OCI-LY3 (cell line): Measurements from ENCODE around the gene ALDH3A1.

Experiments
- H2AFZ ChIP-seq: fragments of 200-600, 300-600 bp; shearing (Covaris generic); 2 replicates; pipeline ENCODE4 v1.6.0; 2014; ENCODE audit warnings: antibody characterized with exemption, low read depth, low read length
- H3K27ac ChIP-seq: fragments of 200-600, 300-600 bp; sonication (generic); 2 replicates; pipeline ENCODE4 v1.5.1; 2014; ENCODE audit warnings: mild to moderate bottlenecking, low read length, moderate library complexity, mixed read lengths
- H3K27me3 ChIP-seq: fragments of 200-600, 300-600 bp; sonication (generic); 2 replicates; pipeline ENCODE4 v1.6.1; 2014; ENCODE audit warnings: low read depth, low read length, mixed read lengths
- H3K36me3 ChIP-seq: fragments of 200-600, 300-600 bp; sonication (generic); replicated peaks from 2 replicates; pipeline ENCODE3; 2014; ENCODE audit warnings: low read depth, low read length, mixed read lengths
- H3K4me1 ChIP-seq: fragments of 300-600, 200-600 bp; sonication (generic); 2 replicates; pipeline ENCODE4 v1.6.1; 2014; ENCODE audit warnings: low read length, mixed read lengths
- H3K4me2 ChIP-seq: fragments of 200-600, 300-600 bp; sonication (generic); 2 replicates; pipeline ENCODE4 v1.6.1; 2014; ENCODE audit warnings: low read length, mixed read lengths
- H3K4me3 ChIP-seq: fragments of 300-600, 200-600 bp; sonication (generic); 2 replicates; pipeline ENCODE4 v1.5.1; 2014; ENCODE audit warnings: antibody characterized with exemption, mild to moderate bottlenecking, low read length, moderate library complexity
- H3K79me2 ChIP-seq: fragments of 300-600, 200-600 bp; shearing (Covaris generic); 2 replicates; pipeline ENCODE4 v1.6.1; 2014; ENCODE audit warnings: mild to moderate bottlenecking, low read length, mixed read lengths
- H3K9ac ChIP-seq: fragments of 300-600, 200-600 bp; shearing (Covaris generic); 2 replicates; pipeline ENCODE4 v1.6.0; 2014; ENCODE audit warnings: mild to moderate bottlenecking, low read length, moderate library complexity
- H3K9me3 ChIP-seq: fragments of 200-600, 300-600 bp; shearing (Covaris generic); 2 replicates; pipeline ENCODE4 v1.6.1; 2014; ENCODE audit warnings: low read length, mixed read lengths; ENCODE audit not compliant: insufficient read depth
- H4K20me1 ChIP-seq: fragments of 200-600, 300-600 bp; sonication (generic); 2 replicates; pipeline ENCODE4 v1.6.1; 2016; ENCODE audit warnings: low read length, mixed read lengths; ENCODE audit not compliant: insufficient read depth
- CTCF ChIP-seq: fragments of 200-600, 300-600 bp; sonication (generic); IDR thresholded peaks from 2 replicates; pipeline ENCODE4 v1.5.1; 2014; ENCODE audit warnings: antibody characterized with exemption, low read length, low read depth
- EZH2phosphoT487 ChIP-seq: fragments of 200-600 bp; shearing (Covaris generic); IDR thresholded peaks from 2 replicates; pipeline ENCODE4 v1.6.1; 2018; ENCODE audit warnings: antibody characterized with exemption, mixed run types, low read depth

Gene ALDH3A1

GRCh38 chr17:19727501-19728078 lies 20.5 kb downstream of the ALDH3A1 start:
- Histone ChIP-seq H3K4me1 (no peaks in the 10 kb centered on the region), H3K9me3 (no peaks in the 10 kb centered on the region), H3K27ac (no peak overlapping the region), H3K4me3 (no peak overlapping the region), H3K27me3 (no peaks in the 10 kb centered on the region), H3K4me2 (no peak overlapping the region), H3K36me3 (no peaks in the 10 kb centered on the region), H4K20me1 (no peaks in the 10 kb centered on the region), H3K79me2 (no peaks in the 10 kb centered on the region), H3K9ac (no peak overlapping the region), H2AFZ (no peak overlapping the region)
- TF ChIP-seq EZH2phosphoT487 (no peak), CTCF (no peak)

- no peak overlapping the region for H3K27ac ChIP-seq
Observed at GRCh38 chr17:19726631-19727376, 21.3 kb downstream of the ALDH3A1 start.

GRCh38 chr17:19725486-19725885 lies 22.6 kb downstream of the ALDH3A1 start:
- Histone ChIP-seq H3K27ac (no peak overlapping the region), H3K4me2 (no peak overlapping the region), H3K36me3 (no peaks in the 10 kb centered on the region), H2AFZ (no peak overlapping the region), H3K9ac (no peak overlapping the region), H3K9me3 (no peaks in the 10 kb centered on the region), H4K20me1 (no peaks in the 10 kb centered on the region), H3K4me1 (no peaks in the 10 kb centered on the region), H3K27me3 (no peaks in the 10 kb centered on the region), H3K4me3 (no peak overlapping the region), H3K79me2 (no peaks in the 10 kb centered on the region)
- no peak for TF ChIP-seq EZH2phosphoT487
- TF ChIP-seq CTCF = no peak

More at GRCh38 chr17:19726631-19727376, 21.3 kb downstream of the ALDH3A1 start:
- no peaks in the 10 kb centered on the region for H3K79me2 ChIP-seq
- no peaks in the 10 kb centered on the region for H4K20me1 ChIP-seq
- TF ChIP-seq EZH2phosphoT487 = no peak
- TF ChIP-seq CTCF = no peak
- H3K4me2 ChIP-seq = no peak overlapping the region
- no peak overlapping the region for H3K4me3 ChIP-seq
- no peaks in the 10 kb centered on the region for H3K36me3 ChIP-seq
- H3K4me1 ChIP-seq = no peaks in the 10 kb centered on the region
- H3K9ac ChIP-seq = no peak overlapping the region
- H3K27me3 ChIP-seq = no peaks in the 10 kb centered on the region
- H2AFZ ChIP-seq = no peak overlapping the region
- no peaks in the 10 kb centered on the region for H3K9me3 ChIP-seq

GRCh38 chr17:19724501-19725420 lies 23.3 kb downstream of the ALDH3A1 start:
- H3K9ac ChIP-seq = no peak overlapping the region

More at GRCh38 chr17:19724501-19725420, 23.3 kb downstream of the ALDH3A1 start:
- H3K79me2 ChIP-seq = no peaks in the 10 kb centered on the region
- no peaks in the 10 kb centered on the region for H3K36me3 ChIP-seq
- H3K27me3 ChIP-seq = no peaks in the 10 kb centered on the region
- H3K9me3 ChIP-seq = no peaks in the 10 kb centered on the region
- no peak overlapping the region for H3K27ac ChIP-seq
- no peak overlapping the region for H3K4me3 ChIP-seq
- no peak overlapping the region for H3K4me2 ChIP-seq
- H4K20me1 ChIP-seq = no peaks in the 10 kb centered on the region
- no peak overlapping the region for H2AFZ ChIP-seq
- no peak for TF ChIP-seq EZH2phosphoT487
- no peak for TF ChIP-seq CTCF
- H3K4me1 ChIP-seq = no peaks in the 10 kb centered on the region
